Tibial nerve (tissue), 4 donors: ENCODE measurements around the gene CDON. TPM values are rescaled to one million over a fixed set of nuclear protein-coding genes. Genes with fewer than 3 reads are reported as not detected.

Source experiments
- DNase-seq, 2 donors: peaks; one replicate each; pipeline ENCODE4 v3.0.0-alpha.2; 2019; ENCODE audit warnings: low spot score in 2 of 2
- H3K27ac ChIP-seq, 4 donors: fragments of 200-600 bp; sonication (generic) in 3 of 4; one replicate each; pipeline ENCODE4 v1.5.1; 2017 to 2019; ENCODE audit warnings: mild to moderate bottlenecking in 1 of 4
- H3K27me3 ChIP-seq, 2 donors: fragments of 200-600 bp; sonication (generic) in 1 of 2; one replicate each; pipeline versions ENCODE4 v1.5.1 to v1.6.0; 2017 to 2019
- H3K36me3 ChIP-seq, 3 donors: fragments of 200-600 bp; sonication (generic); one replicate each; pipeline ENCODE4 v1.5.1; 2018 to 2019
- H3K4me1 ChIP-seq, 4 donors: fragments of 200-600 bp; sonication (generic) in 3 of 4; one replicate each; pipeline ENCODE4 v1.5.1; 2017 to 2019
- H3K4me3 ChIP-seq, 4 donors: fragments of 200-600 bp; sonication (generic) in 3 of 4; one replicate each; pipeline ENCODE4 v1.5.1; 2017 to 2019; ENCODE audit warnings: mild to moderate bottlenecking in 1 of 4, moderate library complexity in 1 of 4
- H3K9me3 ChIP-seq, 4 donors: fragments of 200-600 bp; sonication (generic) in 3 of 4; one replicate each; pipeline ENCODE4 v1.5.1; 2017 to 2019
- EP300 ChIP-seq, 2 donors: sonication (generic); formaldehyde crosslinking; IDR thresholded peaks; one replicate each; pipeline ENCODE4 v1.6.1; 2017; ENCODE audit warnings: antibody characterized with exemption in 2 of 2, mild to moderate bottlenecking in 1 of 2
- POLR2A ChIP-seq, 2 donors: fragments of 450-650 bp; IDR thresholded peaks; one replicate each; pipeline ENCODE4 v1.6.1; 2017; ENCODE audit warnings: antibody characterized with exemption in 2 of 2, mild to moderate bottlenecking in 2 of 2, moderate library complexity in 2 of 2
- WGBS, 2 donors: methylation state at CpG; one replicate each; pipeline ENCODE4 v1.1.5; 2018; 5-methylcytosine and 5-hydroxymethylcytosine counted together
- total RNA-seq, 4 donors: library from RNA; depleted of rRNA; stranded (reverse); fragments of >200 nt; gene quantifications; one replicate each; pipeline ENCODE4 v1.1.0, GENCODE V29; 2016
- TF ChIP-seq, protein P1 (sequence below), 5 experiments: fragments of 200-600 bp in 3 of 5; fragments of 450-650 bp in 2 of 5; sonication (generic) in 3 of 5; IDR thresholded peaks; one replicate each; pipeline ENCODE4 v1.5.1; 2016 to 2019; ENCODE audit warnings: antibody characterized with exemption in 5 of 5, mild to moderate bottlenecking in 3 of 5, moderate library complexity in 2 of 5

Gene CDON
- total RNA-seq, 4 donors from 2014 or later, result 14.4 to 25.9 (median 15.3) TPM

DNA sequence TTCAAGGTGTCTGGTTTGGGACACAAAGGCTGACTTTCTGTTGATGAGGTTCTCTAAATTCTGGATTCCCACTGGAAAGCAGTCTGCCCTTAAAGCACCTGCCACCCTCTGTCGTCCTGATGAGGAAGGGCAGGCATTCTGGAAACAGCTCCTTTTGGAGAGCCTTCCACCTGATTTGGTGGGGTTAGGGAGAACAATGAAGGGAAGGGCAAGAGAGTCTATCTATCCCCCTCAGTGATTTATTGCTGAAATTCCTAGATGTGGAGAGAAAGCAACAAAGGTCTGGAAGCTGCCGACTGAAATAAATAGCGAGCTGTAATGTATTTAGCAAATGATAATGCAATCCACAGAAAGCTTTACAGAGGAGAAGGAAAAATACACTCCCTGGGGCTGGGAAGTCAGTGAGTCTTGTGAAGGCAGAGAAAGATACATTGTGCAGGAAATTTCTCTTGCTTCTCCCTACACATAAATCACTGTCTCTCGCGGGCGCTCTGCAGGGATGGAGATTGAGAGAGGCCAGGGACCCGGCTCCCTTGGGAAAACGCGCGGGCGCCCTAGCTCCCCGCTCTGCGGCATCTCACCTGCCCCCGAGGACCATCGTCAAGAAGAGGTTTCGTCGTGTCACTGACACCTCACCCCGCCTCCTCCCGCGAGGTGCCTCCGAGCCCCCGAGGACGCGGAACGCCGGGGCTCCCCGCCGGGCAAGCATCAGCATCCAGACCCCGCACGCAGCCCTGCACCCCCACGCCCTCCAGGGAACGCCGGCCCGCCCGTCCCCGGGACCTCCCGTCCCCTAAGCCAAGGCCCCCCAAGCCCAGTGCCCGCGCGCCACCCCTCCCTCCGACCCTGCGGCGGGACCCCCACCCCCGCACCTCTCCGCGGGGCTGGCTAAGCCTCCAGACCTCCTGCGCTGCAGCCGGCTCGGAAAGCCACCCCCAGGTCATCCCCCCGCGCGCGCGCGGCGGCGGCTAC lies 673 bp downstream of the CDON start:
- no peak for DNase-seq

DNA sequence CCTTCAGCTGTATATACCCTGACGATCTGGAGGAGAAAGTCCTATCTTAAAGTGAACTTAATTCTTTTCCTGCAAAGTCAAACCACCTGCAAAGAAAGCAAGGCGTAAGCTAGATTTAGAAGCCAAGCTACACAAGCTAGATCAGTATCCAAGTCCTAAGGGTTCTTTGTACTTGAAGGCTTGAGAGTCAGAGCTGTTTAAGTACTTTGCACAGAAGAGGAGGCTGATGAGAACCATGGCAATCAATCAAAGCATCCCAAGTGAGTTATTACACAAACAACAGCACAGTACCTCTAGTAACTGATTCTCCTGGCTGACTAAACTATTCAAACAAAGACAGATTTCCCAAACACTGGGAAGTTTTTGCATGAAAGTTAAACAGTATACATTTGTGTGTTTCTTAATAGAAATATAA lies 1.9 kb downstream of the CDON start:
- 56 to 67% methylated on average over 2 of the region's 2 CpGs for WGBS, 2 donors
- TF ChIP-seq POLR2A (IDR thresholded peaks at IDR 0.05), result no peak
- TF ChIP-seq, protein P1, sequence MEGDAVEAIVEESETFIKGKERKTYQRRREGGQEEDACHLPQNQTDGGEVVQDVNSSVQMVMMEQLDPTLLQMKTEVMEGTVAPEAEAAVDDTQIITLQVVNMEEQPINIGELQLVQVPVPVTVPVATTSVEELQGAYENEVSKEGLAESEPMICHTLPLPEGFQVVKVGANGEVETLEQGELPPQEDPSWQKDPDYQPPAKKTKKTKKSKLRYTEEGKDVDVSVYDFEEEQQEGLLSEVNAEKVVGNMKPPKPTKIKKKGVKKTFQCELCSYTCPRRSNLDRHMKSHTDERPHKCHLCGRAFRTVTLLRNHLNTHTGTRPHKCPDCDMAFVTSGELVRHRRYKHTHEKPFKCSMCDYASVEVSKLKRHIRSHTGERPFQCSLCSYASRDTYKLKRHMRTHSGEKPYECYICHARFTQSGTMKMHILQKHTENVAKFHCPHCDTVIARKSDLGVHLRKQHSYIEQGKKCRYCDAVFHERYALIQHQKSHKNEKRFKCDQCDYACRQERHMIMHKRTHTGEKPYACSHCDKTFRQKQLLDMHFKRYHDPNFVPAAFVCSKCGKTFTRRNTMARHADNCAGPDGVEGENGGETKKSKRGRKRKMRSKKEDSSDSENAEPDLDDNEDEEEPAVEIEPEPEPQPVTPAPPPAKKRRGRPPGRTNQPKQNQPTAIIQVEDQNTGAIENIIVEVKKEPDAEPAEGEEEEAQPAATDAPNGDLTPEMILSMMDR (IDR thresholded peaks at IDR 0.05), result no peak
- TF ChIP-seq EP300 (IDR thresholded peaks at IDR 0.05), result no peak
- no peak for DNase-seq
- Histone ChIP-seq H3K4me3 (no peak overlapping the region), H3K4me1 (peaks cover 0 to 52% (median 5%) of the 10 kb centered on the region in 4 donors), H3K9me3 (no peaks in the 10 kb centered on the region), H3K36me3 (no peaks in the 10 kb centered on the region), H3K27ac (peak overlapping the region in 2 of 4 donors; percentile 91), H3K27me3 (no peaks in the 10 kb centered on the region)

More for the DNA sequence above, 673 bp downstream of the CDON start:
- 2 to 3% methylated on average over 16 to 17 of the region's 57 CpGs for WGBS, 2 donors
- Histone ChIP-seq H3K27ac (peak overlapping the region; percentile 65 to 91 (median 86)), H3K4me1 (peaks cover 0 to 47% (median 5%) of the 10 kb centered on the region in 4 donors), H3K9me3 (no peaks in the 10 kb centered on the region), H3K36me3 (no peaks in the 10 kb centered on the region), H3K27me3 (no peaks in the 10 kb centered on the region), H3K4me3 (peak overlapping the region; percentile 44 to 90 (median 78))
- TF ChIP-seq, protein P1 (IDR thresholded peaks at IDR 0.05), result peak; percentile 18 to 56 (median 41)
- TF ChIP-seq EP300 (IDR thresholded peaks at IDR 0.05), result no peak

DNA sequence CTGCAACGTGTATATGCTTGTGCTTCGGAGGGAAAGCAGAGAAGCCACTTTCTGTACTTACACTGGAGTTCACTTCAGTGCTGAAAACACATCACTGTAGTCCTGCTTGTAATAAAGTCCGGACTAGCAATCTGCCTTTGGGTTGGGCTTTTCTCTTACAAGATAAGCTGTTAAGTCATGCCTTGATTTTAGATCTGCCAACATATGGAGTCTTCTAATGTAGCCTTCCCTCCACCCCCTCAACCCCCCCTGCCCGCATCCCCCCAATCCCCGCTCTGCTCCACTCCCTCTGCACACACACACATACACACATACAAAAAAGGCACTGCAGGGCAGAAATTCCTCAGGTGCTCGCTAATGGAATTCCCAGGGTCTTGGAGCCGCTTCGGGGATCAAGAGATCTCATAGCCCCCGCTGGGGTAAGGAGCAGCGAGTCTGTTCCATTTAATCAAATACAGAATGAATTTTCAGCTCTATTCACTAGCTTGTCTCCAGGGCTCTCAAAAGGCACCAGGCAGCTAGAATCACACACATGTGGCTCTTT lies 3.4 kb downstream of the CDON start:
- WGBS, 2 donors, result 39 to 48% methylated on average over 10 of the region's 10 CpGs
- Histone ChIP-seq H3K4me3 (no peak overlapping the region), H3K36me3 (no peaks in the 10 kb centered on the region), H3K27me3 (no peaks in the 10 kb centered on the region), H3K27ac (peak overlapping the region in 1 of 4 donors; percentile 25), H3K9me3 (no peaks in the 10 kb centered on the region), H3K4me1 (peaks cover 0 to 52% (median 5%) of the 10 kb centered on the region in 4 donors)
- no peak for DNase-seq
- TF ChIP-seq POLR2A (IDR thresholded peaks at IDR 0.05) (no peak), EP300 (IDR thresholded peaks at IDR 0.05) (no peak)
- TF ChIP-seq, protein P1 (IDR thresholded peaks at IDR 0.05), result no peak

DNA sequence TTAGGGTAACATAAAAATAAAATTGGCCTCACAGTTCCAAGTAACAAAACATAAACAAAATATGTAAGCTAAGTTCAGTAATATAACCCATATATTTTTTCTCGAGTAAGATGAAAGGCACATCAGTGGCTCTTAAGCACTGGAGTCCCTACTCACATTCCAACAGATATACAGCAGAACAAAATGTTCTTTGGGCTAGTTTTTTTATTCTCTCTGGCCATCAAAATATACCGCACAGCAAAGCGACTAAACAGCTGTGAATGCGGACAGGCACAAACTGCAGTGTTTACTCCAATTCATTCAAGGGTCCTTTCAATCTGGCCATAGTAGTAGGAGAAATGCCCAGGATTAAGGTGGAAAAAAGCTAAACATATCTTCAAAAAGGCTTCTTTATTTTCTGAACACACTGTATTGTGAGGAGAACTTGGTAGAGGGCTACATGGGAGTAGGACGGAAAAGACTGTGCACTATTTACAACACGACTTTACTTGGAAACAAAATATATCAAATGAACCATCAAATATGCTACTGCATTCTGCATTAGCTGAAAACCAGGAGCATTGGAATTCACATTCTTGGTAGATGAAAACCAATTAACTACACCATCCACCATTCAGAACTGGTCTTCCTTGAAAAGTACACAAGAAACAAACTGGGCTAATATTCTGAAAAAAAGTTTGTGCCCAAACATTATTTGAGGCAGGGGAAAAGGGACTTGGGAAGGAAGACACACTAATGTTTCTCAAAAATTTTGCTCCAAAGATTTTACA lies 4.4 kb downstream of the CDON start:
- Histone ChIP-seq H3K27ac (peak overlapping the region in 2 of 4 donors; percentile 39 to 57), H3K36me3 (no peaks in the 10 kb centered on the region), H3K4me3 (no peak overlapping the region), H3K9me3 (no peaks in the 10 kb centered on the region), H3K4me1 (peaks cover 0 to 47% (median 5%) of the 10 kb centered on the region in 4 donors), H3K27me3 (no peaks in the 10 kb centered on the region)
- TF ChIP-seq EP300 (IDR thresholded peaks at IDR 0.05), result no peak
- TF ChIP-seq POLR2A (IDR thresholded peaks at IDR 0.05), result no peak
- TF ChIP-seq, protein P1 (IDR thresholded peaks at IDR 0.05), result no peak
- DNase-seq, result no peak
- 62 to 67% methylated on average over 6 of the region's 6 CpGs for WGBS, 2 donors
